HG03342 (cell line): Measurements from ENCODE around the gene RAB3C.
A peak's percentile ranks its signal among the peaks of the same experiment; 100 is the strongest.
"Not testable (repeated sequence)": the region's sequence is repeated elsewhere in the genome, so short reads cannot be mapped to it uniquely, and the experiment has no call there.

Experiments
- ATAC-seq: cut with Tn5 transposase; IDR thresholded peaks from one replicate; pipeline ENCODE4 v1.9.1; 2021; ENCODE audit warnings: mild to moderate bottlenecking, moderate library complexity; ENCODE audit not compliant: unreplicated experiment

Gene RAB3C

GRCh38 chr5:58582803-58583491 lies at the start of gene RAB3C:
TSS of gene RAB3C (plus strand) at chr5:58583075. CDS start at chr5:58583209, 134 bp downstream.
- peak; percentile 100 for ATAC-seq

GRCh38 chr5:58541935-58542334 lies 40.9 kb upstream of the RAB3C start:
- ATAC-seq = not testable (repeated sequence)

DNA sequence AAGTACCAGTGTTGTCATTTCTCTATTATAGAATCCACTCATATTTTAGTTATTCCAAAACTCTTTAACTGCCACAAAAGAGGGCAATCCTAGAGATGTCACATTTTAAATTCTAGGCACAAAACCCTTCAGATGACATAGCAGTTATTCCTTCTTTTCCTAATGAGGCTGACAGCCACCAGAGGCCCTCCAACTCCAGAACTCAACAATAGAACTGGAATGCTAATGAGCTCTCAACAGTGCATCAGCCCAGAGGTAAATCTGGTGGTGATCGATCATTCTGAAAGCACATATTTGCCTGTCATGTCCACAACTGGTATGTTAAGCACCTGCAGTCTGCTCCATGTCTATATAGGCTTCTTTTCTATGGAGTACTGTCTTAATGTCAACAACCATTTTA lies 40.2 kb upstream of the RAB3C start:
- no peak for ATAC-seq

GRCh38 chr5:58543723-58544122 lies 39.2 kb upstream of the RAB3C start:
- ATAC-seq = no peak

- ATAC-seq = no peak
Measured at GRCh38 chr5:58544195-58544594, 38.7 kb upstream of the RAB3C start.

DNA sequence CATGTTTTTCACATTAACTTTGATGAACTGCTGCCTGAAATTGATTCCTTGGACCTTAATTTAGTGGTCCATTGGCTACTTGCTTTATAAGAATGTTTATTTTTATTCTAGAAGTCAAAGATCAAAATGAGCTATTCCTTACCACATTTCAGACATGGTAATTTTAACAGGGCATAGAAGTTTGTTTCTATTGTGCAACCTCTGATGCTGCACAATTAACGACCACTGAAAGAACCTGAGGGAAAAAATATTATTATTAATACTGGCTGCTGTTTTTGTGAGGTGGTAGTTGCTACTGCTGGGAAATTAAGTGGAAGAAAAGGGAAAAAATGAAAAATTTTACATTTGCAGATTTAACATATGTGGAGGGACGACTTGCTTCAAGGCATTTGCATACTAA lies 37.9 kb upstream of the RAB3C start:
- ATAC-seq = no peak

DNA sequence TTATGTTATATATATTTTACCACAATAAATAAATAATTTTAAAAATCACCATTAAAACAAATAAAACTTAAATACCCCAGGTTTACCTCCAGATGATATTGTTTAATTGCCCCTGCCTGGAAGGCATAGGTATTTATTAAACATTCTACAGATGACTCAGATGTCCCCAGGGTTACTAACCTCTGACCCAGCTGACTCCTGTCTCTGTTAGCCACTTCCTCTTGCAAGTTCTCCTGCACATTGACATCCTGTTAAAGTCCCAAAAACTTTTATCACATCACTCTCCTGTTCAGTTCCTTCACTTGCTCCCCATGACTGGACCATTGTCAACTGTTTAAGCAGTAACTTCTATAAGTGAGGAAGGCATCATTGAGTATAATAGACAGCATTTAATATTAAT lies 37.0 kb upstream of the RAB3C start:
- peak; percentile 99 for ATAC-seq

GRCh38 chr5:58548068-58548467 lies 34.8 kb upstream of the RAB3C start:
- no peak for ATAC-seq

GRCh38 chr5:58551492-58551891 lies 31.4 kb upstream of the RAB3C start:
- no peak for ATAC-seq

- ATAC-seq = not testable (repeated sequence)
Measured at GRCh38 chr5:58557665-58558338, 25.1 kb upstream of the RAB3C start.

GRCh38 chr5:58563016-58563700 lies 19.7 kb upstream of the RAB3C start:
- not testable (repeated sequence) for ATAC-seq

- ATAC-seq = not testable (repeated sequence)
Measured at GRCh38 chr5:58564043-58564832, 18.6 kb upstream of the RAB3C start.

DNA sequence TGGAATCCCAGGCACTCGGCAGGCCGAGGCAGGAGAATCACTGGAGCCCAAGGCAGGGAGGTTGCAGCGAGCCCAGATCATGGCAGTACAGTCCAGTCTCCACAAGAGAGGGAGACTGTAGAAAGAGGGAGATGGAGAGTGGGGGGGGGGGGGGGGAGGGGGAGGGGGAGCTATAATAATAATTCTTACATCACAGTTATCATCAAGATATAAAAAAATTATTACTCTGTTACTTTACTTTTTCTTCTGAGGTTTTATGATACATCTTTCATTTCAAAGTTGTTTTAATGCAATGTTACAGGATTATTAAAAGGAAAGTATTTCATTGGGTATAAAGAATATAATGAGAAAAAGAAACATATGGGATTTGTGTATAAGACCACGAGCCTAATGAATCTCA lies 17.8 kb upstream of the RAB3C start:
- no peak for ATAC-seq

DNA sequence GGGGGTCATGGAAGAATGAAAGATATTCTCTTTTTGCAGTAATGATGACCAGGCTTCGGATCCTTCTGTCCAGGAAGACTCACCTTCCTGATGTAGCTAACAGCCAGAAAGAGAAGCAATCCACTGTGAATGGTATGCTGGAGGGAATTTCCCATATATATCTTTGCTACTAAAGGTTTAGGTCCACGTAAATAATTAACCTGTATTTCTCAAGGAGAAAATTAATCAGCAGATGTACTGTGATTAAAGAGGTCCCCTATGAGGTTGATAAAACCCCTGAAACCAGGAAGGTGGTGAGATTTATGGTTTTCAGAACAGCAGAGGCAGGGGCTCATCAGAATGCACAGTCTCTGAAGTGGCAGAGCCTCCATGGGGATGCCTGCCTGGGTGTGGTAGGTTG lies 11.4 kb upstream of the RAB3C start:
- no peak for ATAC-seq

DNA sequence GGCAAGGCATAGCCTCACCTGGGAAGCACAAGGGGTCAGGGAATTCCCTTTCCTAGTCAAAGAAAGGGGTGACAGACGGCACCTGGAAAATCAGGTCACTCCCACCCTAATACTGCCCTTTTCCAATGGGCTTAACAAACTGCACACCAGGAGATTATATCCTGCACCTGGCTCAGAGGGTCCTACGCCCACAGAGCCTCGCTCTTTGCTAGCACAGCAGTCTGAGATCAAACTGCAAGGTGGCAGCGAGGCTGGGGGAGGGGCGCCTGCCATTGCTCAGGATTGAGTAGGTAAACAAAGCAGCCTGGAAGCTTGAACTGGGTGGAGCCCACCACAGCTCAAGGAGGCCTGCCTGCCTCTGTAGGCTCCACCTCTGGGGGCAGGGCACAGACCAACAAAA lies 9.9 kb upstream of the RAB3C start:
- ATAC-seq = not testable (repeated sequence)

DNA sequence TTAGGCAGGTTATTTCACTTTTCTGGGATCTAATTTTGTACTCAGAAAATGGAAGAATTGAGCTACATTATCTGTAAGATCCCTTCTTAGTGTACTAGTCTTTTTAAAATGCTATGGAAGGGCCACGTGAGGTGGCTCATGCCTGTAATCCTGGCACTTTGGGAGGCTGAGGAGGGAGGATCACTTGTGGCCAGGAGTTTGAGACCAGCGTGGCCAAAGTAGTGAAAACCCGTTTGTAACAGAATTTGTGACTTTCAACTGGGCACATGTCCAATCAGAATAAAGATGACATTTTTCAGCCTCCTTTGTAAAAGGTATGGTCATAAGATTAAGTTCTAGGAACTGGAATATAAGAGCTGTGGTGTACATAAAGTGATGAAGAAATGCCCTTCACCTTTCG lies 3.1 kb upstream of the RAB3C start:
- ATAC-seq = no peak

- ATAC-seq = peak; percentile 10
Measured at GRCh38 chr5:58582019-58582802, 664 bp upstream of the RAB3C start.

DNA sequence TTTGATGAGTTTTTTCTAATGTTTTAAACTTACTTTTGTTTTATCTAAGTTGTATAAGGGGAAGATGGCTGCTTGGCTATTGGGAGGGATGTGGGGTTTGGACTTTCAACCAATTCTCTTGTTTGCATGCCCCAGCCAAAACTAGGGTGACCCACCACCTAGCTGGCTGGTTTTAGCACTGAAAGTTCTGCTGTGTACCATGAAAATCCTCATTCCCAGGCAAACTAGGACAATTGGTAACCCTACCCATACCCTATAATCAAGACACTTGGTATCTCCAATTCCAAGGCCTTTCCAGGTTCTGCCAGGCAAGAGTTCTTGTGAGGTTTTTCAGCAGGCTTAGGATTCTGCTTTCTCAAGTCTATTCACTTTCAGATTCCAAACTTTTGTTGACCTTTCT lies 13.1 kb downstream of the RAB3C start:
- ATAC-seq = no peak

- ATAC-seq = no peak
Measured at GRCh38 chr5:58598440-58598839, 15.6 kb downstream of the RAB3C start.

GRCh38 chr5:58599217-58599616 lies 16.3 kb downstream of the RAB3C start:
- ATAC-seq = no peak
